CD4-positive, alpha-beta T cell (primary cell): Measurements from ENCODE around the gene ARMC3. TPM values are rescaled to one million over a fixed set of nuclear protein-coding genes. Genes with fewer than 3 reads are reported as not detected.

Experiments used
- ATAC-seq: fragments of 200-7000 bp; cut with Tn5 transposase; one replicate; pipeline ENCODE4 v1.10.0; 2022; ENCODE audit warnings: mild to moderate bottlenecking; ENCODE audit not compliant: poor library complexity
- CTCF ChIA-PET: fragments of 350-600 bp; sonication (Branson Sonifier 250); formaldehyde crosslinking; loops from one replicate; lab custom pipeline; 2021; ENCODE audit warnings: antibody characterized with exemption, inconsistent platforms; lab: Charles Lee
- POLR2A ChIA-PET: fragments of 350-600 bp; sonication (Branson Sonifier 250); formaldehyde crosslinking; loops from one replicate; lab custom pipeline; 2021; ENCODE audit warnings: antibody characterized with exemption, inconsistent platforms; lab: Charles Lee
- DNase-seq, 14 experiments: peaks; one replicate each; pipeline ENCODE4 v3.0.0-alpha.2; 2013 to 2020; ENCODE audit warnings: mixed read lengths in 2 of 14
- H3K27ac ChIP-seq, 2 donors: one replicate each; pipeline versions ENCODE4 v1.5.1 to v1.7.0; 2013; ENCODE audit warnings: low read length in 2 of 2, low read depth in 1 of 2, mild to moderate bottlenecking in 1 of 2
- H3K27me3 ChIP-seq, 2 experiments: 1 replicate in 1 of 2; 2 replicates in 1 of 2; pipeline versions ENCODE4 v1.6.1 to v1.7.0; 2013; ENCODE audit warnings: low read length in 2 of 2, control low read depth in 1 of 2, mild to moderate bottlenecking in 1 of 2, moderate library complexity in 1 of 2; ENCODE audit not compliant: insufficient read depth in 2 of 2, control insufficient read depth in 1 of 2
- H3K36me3 ChIP-seq: one replicate; pipeline ENCODE4 v1.6.1; 2013; ENCODE audit warnings: low read length, control low read depth; ENCODE audit not compliant: insufficient read depth
- H3K4me1 ChIP-seq: one replicate; pipeline ENCODE4 v1.6.1; 2013; ENCODE audit warnings: low read length, control low read depth; ENCODE audit not compliant: insufficient read depth
- H3K4me3 ChIP-seq: one replicate; pipeline ENCODE4 v1.5.1; 2013; ENCODE audit warnings: mild to moderate bottlenecking, low read length, moderate library complexity
- H3K9me3 ChIP-seq, 2 experiments: 1 replicate in 1 of 2; 2 replicates in 1 of 2; pipeline versions ENCODE4 v1.6.1 to v1.7.0; 2013; ENCODE audit warnings: low read length in 2 of 2, mild to moderate bottlenecking in 2 of 2, control low read depth in 1 of 2, moderate library complexity in 1 of 2; ENCODE audit not compliant: control insufficient read depth in 1 of 2, insufficient read depth in 1 of 2
- H3K27ac Mint-ChIP-seq: one replicate; pipeline ENCODE4 v1.8.0; 2020; ENCODE audit warnings: mixed read lengths
- H3K27me3 Mint-ChIP-seq: one replicate; pipeline ENCODE4 v1.8.0; 2021; ENCODE audit warnings: mixed read lengths
- H3K36me3 Mint-ChIP-seq: one replicate; pipeline ENCODE4 v1.8.0; 2021; ENCODE audit warnings: low read depth, mixed read lengths
- H3K4me1 Mint-ChIP-seq: one replicate; pipeline ENCODE4 v1.8.0; 2021; ENCODE audit warnings: low read depth, mixed read lengths
- H3K4me3 Mint-ChIP-seq: one replicate; pipeline ENCODE4 v1.8.0; 2020; ENCODE audit warnings: mild to moderate bottlenecking, mixed read lengths
- H3K9me3 Mint-ChIP-seq: one replicate; pipeline ENCODE4 v1.8.0; 2020; ENCODE audit warnings: mixed read lengths
- CTCF ChIP-seq: fragments of 200-600 bp; IDR thresholded peaks from one replicate; pipeline ENCODE4 v1.8.0; 2022; ENCODE audit warnings: antibody characterized with exemption, mild to moderate bottlenecking
- intact Hi-C, 2 experiments: fragments of 100-400 bp; cut with DNase I in 1 of 2; cut with micrococcal nuclease in 1 of 2; formaldehyde crosslinking; loops; one replicate each; pipeline versions ENCODE4 v1.15.1 to v1.9.0; 2023 to 2025; cut with DNase I, micrococcal nuclease
- total RNA-seq, 174 experiments: library from RNA in 2 of 174; stranded (reverse) in 2 of 174; gene quantifications; one replicate each; pipeline ENCODE4 v1.2.3 and lab custom pipeline; 2021 to 2026

The ARMC3 gene
- total RNA-seq, 2 experiments from 2014 or later: not detected

- POLR2A ChIA-PET: no interaction called here
- Histone ChIP-seq H3K36me3 (no peaks in the 10 kb centered on the region), H3K9me3 (no peaks in the 10 kb centered on the region), H3K4me1 (no peaks in the 10 kb centered on the region), H3K27me3 (no peaks in the 10 kb centered on the region), H3K27ac (no peak overlapping the region), H3K4me3 (no peak overlapping the region)
- DNase-seq: no peak
- Mint-ChIP-seq H3K4me1 (no peaks in the 10 kb centered on the region), H3K4me3 (no peak overlapping the region), H3K36me3 (no peaks in the 10 kb centered on the region), H3K27ac (no peak overlapping the region), H3K9me3 (no peaks in the 10 kb centered on the region), H3K27me3 (peaks cover 48% of the 10 kb centered on the region)
- no peak for TF ChIP-seq CTCF
- CTCF ChIA-PET: interaction anchor here (0.6 kb wide), 1 partner anchor 22 kb away, joined by 3 read pairs; no protein-coding TSS in a partner anchor
- intact Hi-C loops: no loop called here
- no peak for ATAC-seq
Observed at GRCh38 chr10:23048191-23048590, 120.3 kb downstream of the ARMC3 start.

- Mint-ChIP-seq H3K36me3 (no peaks in the 10 kb centered on the region), H3K4me3 (no peak overlapping the region), H3K27me3 (peaks cover 47% of the 10 kb centered on the region), H3K27ac (no peak overlapping the region), H3K4me1 (no peaks in the 10 kb centered on the region), H3K9me3 (no peaks in the 10 kb centered on the region)
- Histone ChIP-seq H3K4me3 (no peak overlapping the region), H3K9me3 (no peaks in the 10 kb centered on the region), H3K4me1 (no peaks in the 10 kb centered on the region), H3K36me3 (no peaks in the 10 kb centered on the region), H3K27me3 (peaks cover 0 to 5% of the 10 kb centered on the region in 2 experiments), H3K27ac (no peak overlapping the region)
- intact Hi-C loops: no loop called here
- DNase-seq: no peak
- POLR2A ChIA-PET: no interaction called here
- no peak for TF ChIP-seq CTCF
- CTCF ChIA-PET: no interaction called here
- no peak for ATAC-seq
Observed at GRCh38 chr10:23051278-23051677, 123.4 kb downstream of the ARMC3 start.

GRCh38 chr10:23051855-23052331, 124.0 kb downstream of the ARMC3 start:
- no peaks in the 10 kb centered on the region for H3K9me3 ChIP-seq
- H3K36me3 Mint-ChIP-seq: no peaks in the 10 kb centered on the region
- no peak for ATAC-seq
- no peak overlapping the region for H3K4me3 ChIP-seq
- H3K27me3 ChIP-seq: peaks cover 0 to 6% of the 10 kb centered on the region in 2 experiments
- intact Hi-C loops: no loop called here
- TF ChIP-seq CTCF: no peak
- H3K9me3 Mint-ChIP-seq: no peaks in the 10 kb centered on the region
- no peak for DNase-seq
- no peak overlapping the region for H3K4me3 Mint-ChIP-seq
- no peak overlapping the region for H3K27ac ChIP-seq
- H3K27me3 Mint-ChIP-seq: peaks cover 50% of the 10 kb centered on the region
- POLR2A ChIA-PET: no interaction called here
- no peaks in the 10 kb centered on the region for H3K36me3 ChIP-seq
- CTCF ChIA-PET: no interaction called here
- no peak overlapping the region for H3K27ac Mint-ChIP-seq
- H3K4me1 ChIP-seq: no peaks in the 10 kb centered on the region
- no peaks in the 10 kb centered on the region for H3K4me1 Mint-ChIP-seq
